ENCODE measurements around the gene MTIF2. TPM values are rescaled to one million over a fixed set of nuclear protein-coding genes. Genes with fewer than 3 reads are reported as not detected.
"Not testable (repeated sequence)": the region's sequence is repeated elsewhere in the genome, so short reads cannot be mapped to it uniquely, and the experiment has no call there.

The MTIF2 gene
- total and polyA plus RNA-seq, 2 donors (not counting 3 experiments of a cell fraction or from before 2014, with no cell fraction given), result 9.3 to 26.9 TPM

DNA sequence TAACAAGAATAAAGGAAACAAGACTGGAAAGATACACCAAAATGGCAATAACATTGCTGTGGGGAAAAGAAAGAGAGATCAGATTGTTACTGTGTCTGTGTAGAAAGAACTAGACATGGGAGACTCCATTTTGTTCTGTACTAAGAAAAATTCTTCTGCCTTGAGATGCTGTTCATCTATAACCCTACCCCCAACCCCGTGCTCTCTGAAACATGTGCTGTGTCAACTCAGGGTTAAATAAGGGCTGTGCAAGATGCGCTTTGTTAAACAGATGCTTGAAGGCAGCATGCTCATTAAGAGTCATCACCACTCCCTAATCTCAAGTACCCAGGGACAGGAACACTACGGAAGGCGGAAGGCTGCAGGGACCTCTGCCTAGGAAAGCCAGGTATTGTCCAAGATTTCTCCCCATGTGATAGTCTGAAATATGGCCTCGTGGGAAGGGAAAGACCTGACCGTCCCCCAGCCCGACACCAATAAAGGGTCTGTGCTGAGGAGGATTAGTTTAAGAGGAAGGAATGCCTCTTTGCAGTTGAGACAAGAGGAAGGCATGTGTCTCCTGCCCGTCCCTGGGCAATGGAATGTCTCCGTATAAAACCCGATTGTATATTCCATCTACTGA is 10.3 kb upstream of the MTIF2 start:
- CTCF ChIA-PET; intact Hi-C loops (cut with micrococcal nuclease); FAIRE-seq; H3K9me1 ChIP-seq (replicated peaks; ENCODE audit: control insufficient read depth, extremely low read depth, insufficient read depth, low read length); H3K27me3 ChIP-seq (ENCODE audit: control insufficient read depth in 2 of 2, insufficient read depth in 2 of 2, low read length in 2 of 2); H4K20me1 ChIP-seq (replicated peaks; ENCODE audit: control insufficient read depth, extremely low read depth, insufficient read depth, low read length); DNase-seq (ENCODE audit: low read depth, low spot score); BruUV-seq (replicated peaks); H3K9me3 ChIP-seq (replicated peaks; ENCODE audit: control insufficient read depth, insufficient read depth, low read length); H3K27ac ChIP-seq (ENCODE audit: insufficient read depth, low read depth, low read length); H3K79me2 ChIP-seq (ENCODE audit: control insufficient read depth, insufficient read depth, low read length); H3K36me3 ChIP-seq (ENCODE audit: control insufficient read depth in 2 of 2, extremely low read depth in 1 of 2, insufficient read depth in 2 of 2, low read length in 2 of 2); H3K4me3 ChIP-seq (replicated peaks in 1 of 3; ENCODE audit: insufficient read depth in 1 of 3, low read depth in 1 of 3, low read length in 3 of 3); H3K9ac ChIP-seq (replicated peaks; ENCODE audit: extremely low read depth, insufficient read depth, low read length); H3K4me1 ChIP-seq (ENCODE audit: control insufficient read depth, extremely low read depth, insufficient read depth, low read length); H2AFZ ChIP-seq (ENCODE audit: low read depth, low read length); dilution Hi-C loops (cut with MboI; ENCODE audit: extremely low pct_ligation_motif_present, low sequenced_read_pairs); POLR2A ChIA-PET; H3K4me2 ChIP-seq (ENCODE audit: insufficient read depth, low read length): not testable (repeated sequence)

DNA sequence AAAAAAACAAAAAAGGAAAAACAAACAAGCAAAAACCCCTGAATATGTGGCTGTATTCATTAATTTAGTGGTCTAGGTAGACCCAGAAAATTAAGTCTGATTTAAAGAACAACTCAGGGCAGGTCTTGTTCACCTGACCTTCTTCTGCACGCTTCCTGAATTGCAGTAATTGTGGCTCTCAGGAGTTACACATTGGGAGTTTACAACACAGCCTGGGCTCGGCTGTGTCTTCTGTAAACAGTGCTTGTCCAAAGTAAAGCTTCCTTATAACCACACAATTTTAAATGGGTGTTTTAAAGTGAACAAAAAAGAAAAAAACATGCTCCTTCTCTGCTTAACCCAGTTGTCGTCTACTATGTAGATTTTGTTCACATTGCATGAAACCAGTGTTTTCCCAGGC is 8.3 kb upstream of the MTIF2 start:
- no peak overlapping the region for H3K4me3 ChIP-seq (replicated peaks in 1 of 3; ENCODE audit: insufficient read depth in 1 of 3, low read depth in 1 of 3, low read length in 3 of 3)
- H3K9me3 ChIP-seq (replicated peaks; ENCODE audit: control insufficient read depth, insufficient read depth, low read length), result no peaks in the 10 kb centered on the region
- no peaks in the 10 kb centered on the region for H3K27me3 ChIP-seq (ENCODE audit: control insufficient read depth in 2 of 2, insufficient read depth in 2 of 2, low read length in 2 of 2)
- intact Hi-C loops (cut with micrococcal nuclease), result no loop called here
- FAIRE-seq, result no peak
- BruUV-seq (replicated peaks), result no TSS peak
- no peak for DNase-seq (ENCODE audit: low read depth, low spot score)
- dilution Hi-C loops (cut with MboI; ENCODE audit: extremely low pct_ligation_motif_present, low sequenced_read_pairs), result no loop called here
- no peaks in the 10 kb centered on the region for H3K79me2 ChIP-seq (ENCODE audit: control insufficient read depth, insufficient read depth, low read length)
- TF ChIP-seq, protein P1, sequence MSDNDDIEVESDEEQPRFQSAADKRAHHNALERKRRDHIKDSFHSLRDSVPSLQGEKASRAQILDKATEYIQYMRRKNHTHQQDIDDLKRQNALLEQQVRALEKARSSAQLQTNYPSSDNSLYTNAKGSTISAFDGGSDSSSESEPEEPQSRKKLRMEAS (IDR thresholded peaks at IDR 0.05; ENCODE audit: insufficient read depth, insufficient read length), result no peak
- TF ChIP-seq POLR2A (IDR thresholded peaks at IDR 0.05; ENCODE audit: low read depth, low read length), result no peak
- no peak for TF ChIP-seq JUN (IDR thresholded peaks at IDR 0.05; ENCODE audit: borderline replicate concordance, insufficient read depth, insufficient read length, low read depth)
- TF ChIP-seq, protein P2, sequence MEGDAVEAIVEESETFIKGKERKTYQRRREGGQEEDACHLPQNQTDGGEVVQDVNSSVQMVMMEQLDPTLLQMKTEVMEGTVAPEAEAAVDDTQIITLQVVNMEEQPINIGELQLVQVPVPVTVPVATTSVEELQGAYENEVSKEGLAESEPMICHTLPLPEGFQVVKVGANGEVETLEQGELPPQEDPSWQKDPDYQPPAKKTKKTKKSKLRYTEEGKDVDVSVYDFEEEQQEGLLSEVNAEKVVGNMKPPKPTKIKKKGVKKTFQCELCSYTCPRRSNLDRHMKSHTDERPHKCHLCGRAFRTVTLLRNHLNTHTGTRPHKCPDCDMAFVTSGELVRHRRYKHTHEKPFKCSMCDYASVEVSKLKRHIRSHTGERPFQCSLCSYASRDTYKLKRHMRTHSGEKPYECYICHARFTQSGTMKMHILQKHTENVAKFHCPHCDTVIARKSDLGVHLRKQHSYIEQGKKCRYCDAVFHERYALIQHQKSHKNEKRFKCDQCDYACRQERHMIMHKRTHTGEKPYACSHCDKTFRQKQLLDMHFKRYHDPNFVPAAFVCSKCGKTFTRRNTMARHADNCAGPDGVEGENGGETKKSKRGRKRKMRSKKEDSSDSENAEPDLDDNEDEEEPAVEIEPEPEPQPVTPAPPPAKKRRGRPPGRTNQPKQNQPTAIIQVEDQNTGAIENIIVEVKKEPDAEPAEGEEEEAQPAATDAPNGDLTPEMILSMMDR (IDR thresholded peaks at IDR 0.05; ENCODE audit: extremely low read depth in 1 of 2, insufficient read depth in 1 of 2, low read depth in 1 of 2, low read length in 2 of 2), result no peak
- TF ChIP-seq EZH2 (IDR thresholded peaks at IDR 0.05; ENCODE audit: borderline replicate concordance, low read depth, low read length, severe bottlenecking), result no peak
- TF ChIP-seq FOS (IDR thresholded peaks at IDR 0.05; ENCODE audit: borderline replicate concordance, insufficient read depth, low read length), result no peak
- TF ChIP-seq POLR2AphosphoS5 (IDR thresholded peaks at IDR 0.05; ENCODE audit: insufficient read depth, low read depth, low read length), result no peak
- TF ChIP-seq MYC (IDR thresholded peaks at IDR 0.05; ENCODE audit: low read depth, low read length), result no peak
- TF ChIP-seq GATA2 (IDR thresholded peaks at IDR 0.05; ENCODE audit: insufficient read depth, insufficient read length, low read depth, low read length), result no peak
- H3K9ac ChIP-seq (replicated peaks; ENCODE audit: extremely low read depth, insufficient read depth, low read length), result no peak overlapping the region
- no peaks in the 10 kb centered on the region for H3K9me1 ChIP-seq (replicated peaks; ENCODE audit: control insufficient read depth, extremely low read depth, insufficient read depth, low read length)
- H2AFZ ChIP-seq (ENCODE audit: low read depth, low read length), result no peak overlapping the region
- no peak overlapping the region for H3K27ac ChIP-seq (ENCODE audit: insufficient read depth, low read depth, low read length)
- no peaks in the 10 kb centered on the region for H3K36me3 ChIP-seq (ENCODE audit: control insufficient read depth in 2 of 2, extremely low read depth in 1 of 2, insufficient read depth in 2 of 2, low read length in 2 of 2)
- ChIA-PET POLR2A (no interaction called here), CTCF (interaction anchor here (0.7 kb wide), 1 partner anchor 234 kb away, joined by 3 read pairs; no protein-coding TSS in a partner anchor)
- no peaks in the 10 kb centered on the region for H3K4me1 ChIP-seq (ENCODE audit: control insufficient read depth, extremely low read depth, insufficient read depth, low read length)
- H3K4me2 ChIP-seq (ENCODE audit: insufficient read depth, low read length), result no peak overlapping the region
- H4K20me1 ChIP-seq (replicated peaks; ENCODE audit: control insufficient read depth, extremely low read depth, insufficient read depth, low read length), result no peaks in the 10 kb centered on the region

DNA sequence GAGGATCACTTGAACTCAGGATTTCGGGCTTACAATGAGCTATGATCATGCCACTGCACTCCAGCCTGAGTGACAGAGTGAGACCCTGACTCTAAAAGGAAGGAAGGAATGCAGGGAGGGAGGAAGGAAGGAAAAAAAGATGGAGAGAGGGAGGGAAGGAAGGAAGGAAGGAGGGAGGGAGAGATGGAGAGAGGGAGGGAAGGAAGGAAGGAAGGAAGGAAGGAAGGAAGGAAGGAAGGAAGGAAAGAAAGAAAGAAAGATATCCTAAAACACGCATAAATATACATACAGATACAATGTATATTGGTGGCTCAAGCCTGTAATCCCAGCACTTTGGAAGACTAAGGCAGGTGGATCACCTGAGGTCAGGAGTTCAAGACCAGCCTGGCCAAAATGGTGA is 5.3 kb upstream of the MTIF2 start:
- H3K79me2 ChIP-seq (ENCODE audit: control insufficient read depth, insufficient read depth, low read length); H3K27me3 ChIP-seq (ENCODE audit: control insufficient read depth in 2 of 2, insufficient read depth in 2 of 2, low read length in 2 of 2); DNase-seq (ENCODE audit: low read depth, low spot score); H3K27ac ChIP-seq (ENCODE audit: insufficient read depth, low read depth, low read length); H3K4me2 ChIP-seq (ENCODE audit: insufficient read depth, low read length); intact Hi-C loops (cut with micrococcal nuclease); BruUV-seq (replicated peaks); H3K9me1 ChIP-seq (replicated peaks; ENCODE audit: control insufficient read depth, extremely low read depth, insufficient read depth, low read length); H3K36me3 ChIP-seq (ENCODE audit: control insufficient read depth in 2 of 2, extremely low read depth in 1 of 2, insufficient read depth in 2 of 2, low read length in 2 of 2); FAIRE-seq; H2AFZ ChIP-seq (ENCODE audit: low read depth, low read length); dilution Hi-C loops (cut with MboI; ENCODE audit: extremely low pct_ligation_motif_present, low sequenced_read_pairs); CTCF ChIA-PET; H3K9ac ChIP-seq (replicated peaks; ENCODE audit: extremely low read depth, insufficient read depth, low read length); H4K20me1 ChIP-seq (replicated peaks; ENCODE audit: control insufficient read depth, extremely low read depth, insufficient read depth, low read length); H3K4me3 ChIP-seq (replicated peaks in 1 of 3; ENCODE audit: insufficient read depth in 1 of 3, low read depth in 1 of 3, low read length in 3 of 3); H3K9me3 ChIP-seq (replicated peaks; ENCODE audit: control insufficient read depth, insufficient read depth, low read length); H3K4me1 ChIP-seq (ENCODE audit: control insufficient read depth, extremely low read depth, insufficient read depth, low read length); POLR2A ChIA-PET: not testable (repeated sequence)
